ENCODE data around the gene CST7.
"Not testable (repeated sequence)": the region's sequence is repeated elsewhere in the genome, so short reads cannot be mapped to it uniquely, and the experiment has no call there.

Gene CST7

GRCh38 chr20:24986436-24987015, 37.5 kb downstream of the CST7 start:
- no peak for DNase-seq (ENCODE audit: low read depth)

- DNase-seq (ENCODE audit: low read depth): no peak
Observed at GRCh38 chr20:24987244-24987643, 38.2 kb downstream of the CST7 start.

- no peak for DNase-seq (ENCODE audit: low read depth)
Observed at GRCh38 chr20:24987873-24988835, 39.1 kb downstream of the CST7 start.

GRCh38 chr20:24989162-24989561, 40.1 kb downstream of the CST7 start:
- DNase-seq (ENCODE audit: low read depth): no peak

GRCh38 chr20:24990810-24991252, 41.8 kb downstream of the CST7 start:
- DNase-seq (ENCODE audit: low read depth): no peak

- DNase-seq (ENCODE audit: low read depth): no peak
Observed at GRCh38 chr20:24991897-24992486, 42.9 kb downstream of the CST7 start.

- DNase-seq (ENCODE audit: low read depth): peak; percentile 95
Observed at GRCh38 chr20:24992487-24993205, 43.6 kb downstream of the CST7 start, which contains the start of gene APMAP. Gene APMAP (minus strand): TSS chr20:24992751. CDS start chr20:24992688, 63 bp downstream.

GRCh38 chr20:24993337-24994185, 44.5 kb downstream of the CST7 start:
- DNase-seq (ENCODE audit: low read depth): no peak

- no peak for DNase-seq (ENCODE audit: low read depth)
Observed at GRCh38 chr20:24994186-24994465, 45.1 kb downstream of the CST7 start.

- peak; percentile 65 for DNase-seq (ENCODE audit: low read depth)
Observed at GRCh38 chr20:24994470-24995368, 45.6 kb downstream of the CST7 start.

GRCh38 chr20:24995741-24996448, 46.8 kb downstream of the CST7 start:
- no peak for DNase-seq (ENCODE audit: low read depth)

GRCh38 chr20:24996449-24997377, 47.6 kb downstream of the CST7 start:
- DNase-seq (ENCODE audit: low read depth): no peak

GRCh38 chr20:24998121-24998520, 49.1 kb downstream of the CST7 start:
- no peak for DNase-seq (ENCODE audit: low read depth)

- DNase-seq (ENCODE audit: low read depth): no peak
Observed at GRCh38 chr20:24998631-24999445, 49.8 kb downstream of the CST7 start.

- DNase-seq (ENCODE audit: low read depth): no peak
Observed at GRCh38 chr20:24999568-24999967, 50.5 kb downstream of the CST7 start.

- DNase-seq (ENCODE audit: low read depth): no peak
Observed at GRCh38 chr20:25000268-25000801, 51.3 kb downstream of the CST7 start.

- DNase-seq (ENCODE audit: low read depth): not testable (repeated sequence)
Observed at GRCh38 chr20:25001323-25001722, 52.3 kb downstream of the CST7 start.

Data from stimulated activated CD8-positive, alpha-beta memory T cell treated with anti-CD3 and anti-CD28 coated beads, Interleukin-7, amount 100 ng/mL, for 24 hours (primary cell).